GM18499 (cell line): ENCODE data around the gene RFX2.
"Not testable (repeated sequence)": the region's sequence is repeated elsewhere in the genome, so short reads cannot be mapped to it uniquely, and the experiment has no call there.

ENCODE experiments used
- ATAC-seq: cut with Tn5 transposase; IDR thresholded peaks from one replicate; pipeline ENCODE4 v1.9.1; 2021; ENCODE audit warnings: moderate number of reproducible peaks; ENCODE audit not compliant: insufficient read depth, unreplicated experiment

The RFX2 gene

DNA sequence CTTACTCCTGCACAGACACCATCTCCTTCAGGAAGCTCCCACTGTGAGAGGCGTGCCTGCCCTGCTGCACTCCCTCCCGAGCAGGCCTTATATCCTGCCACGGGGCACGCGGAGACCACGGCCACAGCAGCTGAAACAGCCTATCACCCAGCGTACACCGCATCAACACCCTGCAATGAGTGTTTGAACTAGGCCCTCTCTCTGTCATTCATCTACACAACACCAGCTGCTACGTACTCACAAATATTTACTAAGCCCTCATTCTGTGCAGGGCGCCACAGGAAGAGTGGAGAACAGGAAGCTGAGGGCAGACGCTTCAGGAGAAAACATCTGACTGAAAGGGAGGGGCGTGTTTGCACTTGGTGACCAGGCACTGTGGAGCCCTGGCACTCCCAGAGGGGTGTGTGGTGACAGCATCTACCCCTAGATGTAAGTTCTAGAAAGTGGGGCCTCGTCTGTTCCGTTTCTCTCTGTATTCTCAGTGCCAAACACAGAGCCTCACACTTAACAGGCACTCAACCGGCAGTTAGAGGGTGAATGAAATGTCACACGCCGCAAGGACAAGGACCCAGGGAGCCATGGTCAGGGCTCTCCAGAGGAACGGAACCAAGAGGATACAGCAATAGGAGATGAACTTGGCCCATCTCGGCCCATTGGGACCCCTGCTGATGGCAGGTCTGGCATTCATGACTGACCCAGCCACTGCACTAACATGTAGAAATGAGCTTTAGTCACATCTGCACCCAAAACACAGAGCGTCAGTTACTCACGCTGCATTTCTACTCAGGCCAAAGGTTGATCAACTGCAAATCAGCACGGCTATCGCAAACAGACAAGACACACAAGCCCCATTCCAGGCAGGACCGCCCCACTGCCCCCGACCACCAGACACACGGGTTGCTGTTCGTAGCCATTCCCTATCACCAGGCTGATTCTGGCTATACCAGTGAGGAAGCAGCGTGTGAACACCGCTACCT lies 148.0 kb downstream of the RFX2 start:
- no peak for ATAC-seq

DNA sequence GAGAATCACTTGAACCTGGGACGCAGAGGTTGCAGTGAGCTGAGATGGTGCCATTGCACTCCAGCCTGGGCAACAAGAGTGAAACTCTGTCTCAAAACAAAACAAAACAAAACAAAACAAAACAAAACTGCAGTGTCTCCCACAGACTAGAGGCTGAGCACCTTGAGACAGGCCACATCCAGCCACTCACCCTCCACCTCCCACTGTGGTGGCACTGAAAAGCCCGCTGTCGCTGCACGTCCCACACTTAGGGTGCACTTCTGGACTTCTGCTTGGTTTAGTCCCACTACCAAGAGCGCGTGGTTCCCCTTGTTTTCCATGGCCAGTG lies 148.7 kb downstream of the RFX2 start:
- not testable (repeated sequence) for ATAC-seq

DNA sequence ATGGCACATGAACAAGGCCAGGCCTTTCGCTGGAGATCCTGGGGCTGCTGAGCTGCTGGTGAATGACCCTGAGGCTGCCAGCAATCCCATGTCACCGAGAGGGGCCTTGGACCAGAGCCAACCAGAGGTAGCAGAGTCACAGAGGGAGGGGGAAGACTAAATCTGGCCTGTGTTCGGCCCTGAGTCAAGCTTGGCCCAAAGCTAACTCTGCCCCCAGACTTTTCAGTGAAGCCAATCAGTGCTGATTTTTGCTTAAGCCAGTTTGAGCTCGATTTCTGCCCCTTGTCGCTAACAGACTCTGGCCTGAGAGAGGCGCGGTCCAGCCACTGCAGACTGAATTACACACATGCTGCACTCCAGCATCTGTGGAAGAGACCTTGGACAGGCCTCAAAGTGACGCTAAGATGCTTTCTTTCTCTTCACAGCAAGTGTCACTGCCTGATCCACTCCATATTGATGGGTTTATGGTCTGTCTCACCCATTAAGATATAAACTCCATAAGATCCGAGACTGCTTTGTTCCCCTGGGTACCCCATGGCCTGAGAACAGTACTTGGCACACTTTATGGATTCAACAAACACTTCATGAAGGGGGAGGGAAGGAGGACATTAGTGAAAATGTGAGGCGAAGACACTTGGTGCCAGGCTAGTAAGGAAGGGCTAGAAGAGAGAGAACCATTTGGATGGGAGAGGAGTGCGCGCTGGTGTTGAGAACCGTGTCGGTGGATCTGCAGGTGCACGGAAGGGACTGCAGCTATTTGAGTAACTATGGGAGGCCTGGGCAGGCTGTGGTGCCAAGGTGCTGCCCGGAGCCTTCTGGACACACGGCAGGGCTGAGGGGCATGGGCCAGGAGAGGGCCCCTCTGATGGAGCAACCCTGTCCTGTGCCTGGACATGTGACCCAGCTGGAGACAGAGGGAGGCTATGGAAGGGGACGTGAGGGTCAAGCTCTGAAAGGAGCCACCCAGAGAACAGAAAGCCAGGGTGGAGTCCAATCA lies 150.0 kb downstream of the RFX2 start:
- no peak for ATAC-seq

DNA sequence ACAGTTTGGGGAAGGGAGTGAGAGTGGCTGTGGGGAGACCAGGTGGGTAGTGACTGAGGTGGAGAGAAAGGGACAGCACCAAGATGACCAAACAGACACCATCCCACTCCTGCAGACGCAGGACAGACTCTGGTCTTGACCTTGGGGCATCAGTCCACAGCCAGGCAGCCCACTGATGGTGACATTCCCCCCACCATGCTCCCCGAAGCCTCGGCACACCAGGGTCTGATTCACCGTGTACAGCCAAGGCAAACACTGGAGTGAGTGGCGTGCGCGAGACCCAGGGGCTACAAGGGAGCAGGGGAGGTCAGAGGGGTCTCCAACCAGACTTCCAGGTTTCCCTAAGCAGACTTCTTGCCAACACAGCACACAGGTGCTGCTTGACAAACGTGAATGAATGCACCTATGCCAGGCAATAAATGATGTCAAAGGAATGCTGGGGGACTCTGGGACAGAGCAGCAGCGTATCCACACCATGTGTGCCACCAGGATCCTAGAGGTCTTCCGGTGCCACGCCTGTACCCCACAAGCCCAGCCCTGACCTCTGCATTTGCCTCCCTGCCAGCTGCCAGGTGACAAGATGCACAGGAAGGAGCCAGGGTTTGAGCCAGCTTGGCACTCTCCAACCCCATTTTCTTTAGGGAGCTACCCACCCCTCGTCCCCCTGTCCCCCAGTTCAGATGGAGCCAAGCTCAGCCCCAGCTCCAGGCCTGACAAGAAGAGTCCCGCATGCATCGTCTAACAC lies 150.9 kb downstream of the RFX2 start:
- no peak for ATAC-seq

DNA sequence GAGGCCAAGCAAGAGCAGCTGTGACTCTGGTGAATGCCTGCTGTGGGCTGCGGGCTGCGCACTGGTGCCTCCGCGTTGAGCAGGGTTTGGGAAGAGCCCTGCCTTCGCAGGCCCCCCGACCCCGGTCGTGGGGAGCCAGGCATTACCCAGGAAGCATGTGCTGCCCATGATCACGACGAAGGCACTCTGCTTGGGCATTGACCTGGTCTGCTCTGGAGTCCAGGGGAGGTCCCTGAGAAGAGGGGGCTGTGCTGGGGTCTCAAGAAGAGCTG lies 151.5 kb downstream of the RFX2 start:
- ATAC-seq, result no peak

DNA sequence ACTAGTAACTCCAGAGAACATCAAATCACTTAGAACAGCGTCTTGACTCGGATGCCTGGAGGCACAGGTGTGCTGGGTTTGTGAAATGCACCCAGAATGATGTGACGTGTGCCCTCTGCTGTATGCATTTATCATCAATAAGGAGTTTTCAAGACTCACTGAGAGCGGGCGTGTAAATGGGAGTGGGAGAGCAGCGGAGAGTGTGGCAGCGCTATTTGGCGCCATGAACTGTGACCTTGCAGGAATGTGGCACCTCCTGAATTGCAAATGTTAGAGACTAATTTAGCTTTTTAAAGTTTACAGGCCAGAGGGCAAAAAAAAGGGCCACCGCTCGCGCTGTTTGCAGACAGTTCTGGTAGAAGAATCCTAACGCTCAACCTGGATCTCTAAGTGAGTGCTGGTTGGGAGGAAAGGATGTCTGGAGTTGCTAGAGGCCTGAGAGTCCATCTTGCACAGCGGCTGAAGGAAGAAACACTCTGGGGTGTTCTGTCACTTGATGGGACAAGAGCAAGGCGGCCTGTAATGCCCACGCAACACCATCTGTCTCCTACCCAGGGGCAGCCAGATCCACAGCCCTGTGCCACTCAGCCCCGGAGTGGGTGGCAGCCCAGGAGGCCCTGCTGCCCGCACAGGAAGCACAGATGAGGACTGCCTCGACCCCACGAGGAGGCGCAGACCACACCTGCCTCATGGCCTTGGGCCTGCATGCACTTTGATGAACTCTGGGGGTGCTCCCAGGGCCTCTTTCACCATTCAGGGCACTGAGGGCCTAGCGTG lies 152.0 kb downstream of the RFX2 start:
- ATAC-seq, result no peak

DNA sequence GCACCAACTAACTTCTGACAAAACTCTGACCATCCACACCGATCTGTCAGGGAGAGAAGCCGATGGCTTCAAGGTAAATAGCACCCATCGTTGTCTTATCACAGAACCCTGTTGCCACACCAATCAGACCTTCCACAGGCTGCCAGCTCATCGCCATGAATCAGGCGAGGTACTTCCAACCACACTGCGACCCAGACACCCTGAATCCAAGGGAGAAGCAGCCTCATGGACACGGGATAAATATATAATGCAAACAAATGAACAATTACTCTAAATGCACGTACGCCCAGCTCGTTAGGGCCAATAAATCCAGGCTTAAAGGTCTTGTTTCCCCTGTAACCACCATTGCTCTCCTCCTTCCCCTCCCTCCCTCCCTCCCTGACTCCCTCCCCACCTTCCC lies 153.1 kb downstream of the RFX2 start:
- no peak for ATAC-seq

DNA sequence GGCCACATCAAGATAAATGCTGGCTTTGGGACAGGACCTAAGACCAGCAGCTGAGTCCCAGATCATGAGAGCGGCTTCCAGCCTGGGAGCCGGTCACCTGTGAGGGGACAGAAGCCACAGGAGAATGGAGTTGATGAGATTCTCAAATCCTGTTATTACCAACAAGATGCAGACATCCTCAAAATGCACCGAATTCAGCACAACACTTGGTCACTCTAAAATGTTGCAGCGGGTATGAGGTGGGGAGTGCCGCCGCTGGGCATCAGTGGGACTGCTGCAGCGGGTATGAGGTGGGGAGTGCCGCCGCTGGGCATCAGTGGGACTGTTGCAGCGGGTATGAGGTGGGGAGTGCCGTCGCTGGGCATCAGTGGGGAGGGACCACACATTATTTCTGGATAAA lies 153.6 kb downstream of the RFX2 start:
- no peak for ATAC-seq

DNA sequence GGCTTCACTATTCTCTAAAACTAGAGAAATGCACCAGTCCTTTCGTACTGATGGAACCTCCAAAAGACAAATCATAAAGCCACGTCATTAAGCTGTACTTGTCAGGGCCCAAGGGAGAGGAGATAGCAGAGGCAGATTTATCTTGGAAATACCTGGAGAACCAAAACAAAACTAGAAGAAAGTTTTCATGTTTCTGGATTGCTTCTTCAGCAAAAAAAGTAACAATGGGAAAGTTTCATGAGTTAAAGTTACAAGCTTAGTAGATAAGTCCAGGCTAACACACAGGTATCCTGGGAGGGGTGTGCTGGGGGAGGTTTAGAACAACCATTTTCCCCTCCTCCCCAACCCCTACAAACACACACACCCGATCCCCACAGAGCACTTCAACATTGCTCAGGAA lies 154.0 kb downstream of the RFX2 start:
- no peak for ATAC-seq

DNA sequence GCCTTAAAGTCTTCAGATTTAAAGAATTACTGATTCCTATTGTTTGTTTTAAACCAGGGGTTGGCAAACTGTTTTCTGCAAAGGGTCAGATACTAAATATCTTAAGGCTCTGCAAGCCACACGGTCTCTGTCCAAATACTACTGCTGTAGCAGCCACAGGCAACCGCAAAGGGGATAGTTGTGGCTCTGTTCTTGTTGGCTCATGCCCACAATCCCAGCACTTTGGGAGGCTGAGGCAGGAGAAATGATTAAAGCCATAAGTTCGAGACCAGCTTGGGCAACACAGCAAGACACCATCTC lies 154.7 kb downstream of the RFX2 start:
- no peak for ATAC-seq

DNA sequence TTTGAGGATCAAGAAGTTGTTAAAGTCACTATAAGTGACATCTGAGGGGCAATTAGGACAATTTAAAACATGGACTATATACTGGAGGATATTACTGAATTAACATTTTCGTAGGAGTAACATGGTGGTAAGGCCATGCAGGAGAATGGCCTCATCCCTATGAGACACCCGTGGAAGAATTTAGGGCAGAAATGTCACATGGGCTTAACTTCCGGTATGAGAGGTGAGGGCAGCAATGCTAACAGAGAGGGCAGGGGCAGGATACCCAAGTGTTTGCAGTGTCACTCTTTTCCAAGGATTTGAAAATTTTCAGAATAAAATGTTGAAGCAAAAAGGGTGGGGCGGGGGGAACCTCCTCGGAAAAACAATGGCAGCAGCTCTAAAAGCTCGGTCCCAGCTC lies 156.0 kb downstream of the RFX2 start:
- no peak for ATAC-seq

DNA sequence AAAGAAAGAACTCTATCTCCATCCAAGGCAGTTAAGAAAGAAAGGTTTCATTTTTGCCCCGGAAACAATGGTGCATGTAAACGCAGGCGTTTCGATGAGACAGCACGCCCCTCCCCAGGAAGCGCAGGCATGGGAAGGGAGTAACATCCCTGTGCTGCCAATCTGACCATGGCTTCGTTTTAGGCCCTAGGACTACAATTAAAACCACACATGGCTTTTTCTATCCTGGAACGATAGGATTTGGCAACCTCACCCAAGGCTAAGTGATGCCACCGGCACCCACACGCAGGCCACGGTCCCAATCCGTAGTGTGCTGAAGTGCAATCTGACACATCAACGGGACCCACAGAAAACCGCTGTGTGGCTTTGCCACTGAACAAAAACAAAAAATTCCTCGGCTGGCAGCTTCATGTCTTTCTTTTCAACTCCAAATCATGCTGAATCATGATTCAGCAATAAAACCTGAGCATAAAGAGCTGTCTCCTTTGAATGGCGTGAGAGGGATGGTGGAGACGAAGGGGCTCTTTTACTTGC lies 156.6 kb downstream of the RFX2 start:
- ATAC-seq, result no peak

DNA sequence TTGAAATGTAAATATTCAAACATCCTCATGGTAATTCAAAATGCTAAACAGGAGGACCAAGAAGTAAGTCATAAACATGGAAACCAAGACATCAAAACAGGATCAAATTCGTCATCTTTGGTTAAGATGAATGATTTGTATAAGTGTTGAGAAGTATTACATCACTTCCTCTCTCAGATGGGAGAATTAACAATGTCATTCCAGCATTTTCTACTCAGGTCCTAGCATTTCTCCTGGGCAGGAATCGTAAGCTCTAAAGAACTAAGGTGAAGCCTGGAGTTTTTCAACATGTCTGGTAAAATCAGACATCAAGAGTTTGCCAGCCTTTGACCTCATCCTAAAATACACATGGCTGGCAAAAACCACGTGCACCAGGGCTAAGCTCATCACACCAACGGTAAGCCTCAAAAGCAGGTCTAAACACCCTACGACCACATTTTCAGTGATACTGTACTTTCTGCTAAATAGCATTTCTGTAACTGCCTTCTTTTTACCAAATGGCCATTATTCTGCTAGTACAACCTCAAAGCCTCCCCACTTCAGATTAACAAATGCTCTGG lies 157.2 kb downstream of the RFX2 start:
- ATAC-seq, result no peak

DNA sequence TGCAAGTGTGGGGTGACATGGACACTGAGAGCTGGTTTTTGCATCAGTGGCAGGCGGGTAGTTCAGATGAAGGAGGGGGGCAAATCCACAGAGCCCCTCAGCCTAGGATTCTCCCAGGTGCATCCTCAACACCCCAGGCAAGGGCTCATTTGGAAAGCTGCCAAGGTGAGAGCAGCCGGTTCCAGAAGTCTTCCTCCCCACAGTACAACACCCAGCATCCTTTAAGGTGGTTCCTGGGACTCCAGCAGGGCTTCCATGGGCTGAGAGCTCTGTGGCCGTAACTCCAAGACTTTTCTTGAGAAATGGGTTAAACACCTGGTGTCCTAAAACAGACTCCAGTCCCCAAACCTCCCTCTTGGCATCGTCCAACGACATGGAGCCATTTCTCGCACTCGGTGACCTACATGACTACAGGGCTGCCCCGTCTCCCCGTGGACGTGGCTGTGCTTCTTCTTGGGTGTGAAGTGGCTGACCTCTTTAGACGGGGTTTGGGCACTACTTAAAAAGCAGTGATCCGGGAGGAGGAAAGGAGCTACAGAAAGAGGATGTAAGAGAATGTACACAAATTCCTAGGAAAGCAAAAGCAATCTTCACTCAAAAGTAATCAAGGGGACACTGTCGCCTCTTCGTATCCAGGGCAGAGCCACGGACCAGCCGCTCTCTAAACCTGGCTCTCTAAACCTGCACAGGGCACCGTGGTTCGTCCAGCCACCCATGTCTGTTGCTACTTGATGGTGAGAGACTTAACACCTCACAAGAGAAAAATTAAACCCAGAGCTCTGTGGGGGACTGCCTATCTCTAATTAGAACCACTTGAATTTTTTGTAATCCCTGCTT lies 157.9 kb downstream of the RFX2 start:
- ATAC-seq, result no peak

DNA sequence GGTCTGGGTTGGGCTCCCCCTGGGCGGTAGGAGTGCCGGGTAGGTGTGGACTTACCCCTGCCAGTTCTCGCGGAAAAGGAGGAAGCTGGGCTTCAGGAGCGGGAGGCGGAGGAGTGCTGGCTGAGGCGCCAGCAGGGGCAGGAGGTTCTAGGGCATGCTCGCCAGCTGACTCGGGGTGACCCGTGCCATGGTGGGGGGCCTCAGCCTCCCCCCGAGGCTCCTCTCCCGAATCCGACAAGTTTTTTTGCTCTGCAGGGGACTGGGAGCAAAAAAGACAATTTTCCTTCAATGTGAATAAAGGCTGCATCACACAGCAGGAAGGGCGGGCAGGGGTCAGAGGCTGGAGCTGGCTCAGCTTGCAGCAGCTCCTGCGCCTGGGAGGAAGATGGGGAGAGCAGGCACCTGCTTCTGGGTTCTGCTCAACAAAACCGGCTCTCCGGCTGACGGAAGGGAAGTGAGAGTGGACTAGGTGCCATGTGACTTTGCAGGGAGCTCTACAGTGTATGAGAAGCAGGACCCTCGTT lies 158.9 kb downstream of the RFX2 start:
- no peak for ATAC-seq

DNA sequence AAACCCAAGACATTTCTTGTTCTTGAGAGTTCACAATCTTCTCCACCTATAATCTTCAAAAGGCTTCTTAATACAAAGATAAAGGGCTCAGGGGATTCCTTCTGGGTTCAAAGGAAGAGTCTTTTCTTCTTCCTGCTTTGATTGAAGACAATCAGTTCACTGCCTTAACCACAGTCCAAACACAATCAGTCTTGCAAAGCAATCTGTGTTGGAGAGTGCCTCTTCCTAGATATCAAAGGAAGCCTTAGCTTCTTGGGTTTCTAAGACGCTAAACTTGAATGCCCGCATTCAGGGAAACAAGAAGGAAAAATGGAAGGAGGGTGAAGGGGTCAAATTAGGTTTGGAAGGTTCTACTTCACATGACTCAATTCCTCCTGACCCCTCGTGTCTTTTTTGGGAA lies 159.6 kb downstream of the RFX2 start:
- no peak for ATAC-seq

DNA sequence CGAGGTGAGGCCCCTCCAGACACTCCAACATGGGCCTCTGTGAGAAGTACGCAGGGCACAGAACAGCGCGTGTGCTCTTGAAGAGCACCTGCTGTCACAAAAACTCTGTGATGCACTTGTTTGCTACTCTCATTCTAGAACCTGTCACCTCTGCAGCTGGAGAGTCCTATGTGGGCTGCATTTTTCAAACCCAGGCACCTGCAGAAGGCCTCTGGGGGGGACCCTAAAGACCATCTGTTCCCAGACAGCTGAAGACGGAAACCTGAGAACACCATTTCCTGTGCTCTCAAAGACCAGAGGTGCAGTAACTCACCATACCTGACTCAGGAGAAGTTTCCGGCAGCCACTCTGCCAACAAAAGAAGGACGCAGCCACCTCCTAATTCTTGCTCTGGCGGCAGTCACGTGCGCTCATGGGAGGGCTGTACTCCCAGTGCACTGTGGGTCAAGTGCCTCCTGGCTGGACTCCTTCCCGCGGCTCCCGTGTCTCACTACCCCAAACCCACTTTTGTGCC lies 160.5 kb downstream of the RFX2 start:
- ATAC-seq, result no peak
